ENCODE measurements around the gene RAP2C.

RAP2C gene

GRCh38 chrX:132216806-132217202 is 2.4 kb downstream of the RAP2C start:
- Histone ChIP-seq H3K27me3 (replicated peaks in 2 of 5; ENCODE audit: control insufficient read depth in 4 of 5, insufficient read depth in 5 of 5, low read length in 4 of 5) (peaks cover 0 to 5% (median 0%) of the 10 kb centered on the region in 5 experiments), H3K36me3 (ENCODE audit: control insufficient read depth in 4 of 4, insufficient read depth in 4 of 4, low read length in 3 of 4) (peaks cover 3 to 13% (median 5%) of the 10 kb centered on the region in 4 experiments), H3K4me3 (ENCODE audit: control insufficient read depth in 1 of 7, extremely low read depth in 1 of 7, insufficient read depth in 4 of 7, low read depth in 2 of 7, low read length in 6 of 7) (peak overlapping the region; percentile 49 to 90 (median 76)), H3K9me3 (ENCODE audit: control extremely low read depth in 1 of 5, control insufficient read depth in 4 of 5, insufficient read depth in 2 of 5, low read depth in 1 of 5, low read length in 4 of 5) (no peaks in the 10 kb centered on the region), H3K27ac (ENCODE audit: insufficient read depth in 1 of 2, low read depth in 1 of 2, low read length in 2 of 2, poor library complexity in 1 of 2, severe bottlenecking in 2 of 2) (peak overlapping the region; percentile 82 to 93), H3K4me1 (ENCODE audit: control extremely low read depth in 1 of 4, control insufficient read depth in 4 of 4, insufficient read depth in 4 of 4, low read length in 3 of 4) (peaks cover 3 to 26% (median 18%) of the 10 kb centered on the region in 4 experiments)
- ChIA-PET CTCF (no interaction called here), POLR2A (no interaction called here)
- peak; percentile 37 to 74 (median 62) for DNase-seq
- WGBS (ENCODE audit: insufficient coverage) = 10% methylated on average over 3 of the region's 11 CpGs

GRCh38 chrX:132216283-132216682 is 3.0 kb downstream of the RAP2C start:
- POLR2A ChIA-PET = no interaction called here
- H3K27ac ChIP-seq (ENCODE audit: insufficient read depth in 1 of 2, low read depth in 1 of 2, low read length in 2 of 2, poor library complexity in 1 of 2, severe bottlenecking in 2 of 2) = peak overlapping the region; percentile 82 to 93

GRCh38 chrX:132214518-132214917 is 4.7 kb downstream of the RAP2C start:
- ChIA-PET CTCF (no interaction called here), POLR2A (no interaction called here)
- Histone ChIP-seq H3K36me3 (ENCODE audit: control insufficient read depth in 4 of 4, insufficient read depth in 4 of 4, low read length in 3 of 4) (peaks cover 3 to 16% (median 7%) of the 10 kb centered on the region in 4 experiments), H3K4me1 (ENCODE audit: control extremely low read depth in 1 of 4, control insufficient read depth in 4 of 4, insufficient read depth in 4 of 4, low read length in 3 of 4) (peaks cover 3 to 23% (median 17%) of the 10 kb centered on the region in 4 experiments), H3K4me3 (ENCODE audit: control insufficient read depth in 1 of 7, extremely low read depth in 1 of 7, insufficient read depth in 4 of 7, low read depth in 2 of 7, low read length in 6 of 7) (peak overlapping the region in 1 of 7 experiments; percentile 11), H3K27me3 (replicated peaks in 2 of 5; ENCODE audit: control insufficient read depth in 4 of 5, insufficient read depth in 5 of 5, low read length in 4 of 5) (peaks cover 0 to 5% (median 0%) of the 10 kb centered on the region in 5 experiments), H3K27ac (ENCODE audit: insufficient read depth in 1 of 2, low read depth in 1 of 2, low read length in 2 of 2, poor library complexity in 1 of 2, severe bottlenecking in 2 of 2) (no peak overlapping the region), H3K9me3 (ENCODE audit: control extremely low read depth in 1 of 5, control insufficient read depth in 4 of 5, insufficient read depth in 2 of 5, low read depth in 1 of 5, low read length in 4 of 5) (no peaks in the 10 kb centered on the region)
- DNase-seq = no peak
- WGBS (ENCODE audit: insufficient coverage) = 100% methylated on average over 1 of the region's 2 CpGs

More at GRCh38 chrX:132216283-132216682, 3.0 kb downstream of the RAP2C start:
- WGBS (ENCODE audit: insufficient coverage) = 7% methylated on average over 3 of the region's 8 CpGs
- Histone ChIP-seq H3K9me3 (ENCODE audit: control extremely low read depth in 1 of 5, control insufficient read depth in 4 of 5, insufficient read depth in 2 of 5, low read depth in 1 of 5, low read length in 4 of 5) (no peaks in the 10 kb centered on the region), H3K4me1 (ENCODE audit: control extremely low read depth in 1 of 4, control insufficient read depth in 4 of 4, insufficient read depth in 4 of 4, low read length in 3 of 4) (peaks cover 3 to 26% (median 18%) of the 10 kb centered on the region in 4 experiments), H3K36me3 (ENCODE audit: control insufficient read depth in 4 of 4, insufficient read depth in 4 of 4, low read length in 3 of 4) (peaks cover 3 to 15% (median 5%) of the 10 kb centered on the region in 4 experiments), H3K4me3 (ENCODE audit: control insufficient read depth in 1 of 7, extremely low read depth in 1 of 7, insufficient read depth in 4 of 7, low read depth in 2 of 7, low read length in 6 of 7) (peak overlapping the region in 6 of 7 experiments; percentile 68 to 90 (median 76)), H3K27me3 (replicated peaks in 2 of 5; ENCODE audit: control insufficient read depth in 4 of 5, insufficient read depth in 5 of 5, low read length in 4 of 5) (peaks cover 0 to 5% (median 0%) of the 10 kb centered on the region in 5 experiments)
- DNase-seq = peak in 2 of 3 donors; percentile 31 to 39
- CTCF ChIA-PET = no interaction called here

- H3K36me3 ChIP-seq (ENCODE audit: control insufficient read depth in 4 of 4, insufficient read depth in 4 of 4, low read length in 3 of 4) = peaks cover 3 to 21% (median 9%) of the 10 kb centered on the region in 4 experiments
- H3K9me3 ChIP-seq (ENCODE audit: control extremely low read depth in 1 of 5, control insufficient read depth in 4 of 5, insufficient read depth in 2 of 5, low read depth in 1 of 5, low read length in 4 of 5) = no peaks in the 10 kb centered on the region
- CTCF ChIA-PET = no interaction called here
- DNase-seq = no peak
- peaks cover 0 to 1% (median under 1%) of the 10 kb centered on the region in 4 experiments for H3K4me1 ChIP-seq (ENCODE audit: control extremely low read depth in 1 of 4, control insufficient read depth in 4 of 4, insufficient read depth in 4 of 4, low read length in 3 of 4)
- H3K4me3 ChIP-seq (ENCODE audit: control insufficient read depth in 1 of 7, extremely low read depth in 1 of 7, insufficient read depth in 4 of 7, low read depth in 2 of 7, low read length in 6 of 7) = no peak overlapping the region
- POLR2A ChIA-PET = no interaction called here
- H3K27me3 ChIP-seq (replicated peaks in 2 of 5; ENCODE audit: control insufficient read depth in 4 of 5, insufficient read depth in 5 of 5, low read length in 4 of 5) = peaks cover 0 to 3% (median 0%) of the 10 kb centered on the region in 5 experiments
- H3K27ac ChIP-seq (ENCODE audit: insufficient read depth in 1 of 2, low read depth in 1 of 2, low read length in 2 of 2, poor library complexity in 1 of 2, severe bottlenecking in 2 of 2) = no peak overlapping the region
These were observed 9.7 kb downstream of the RAP2C start for GRCh38 chrX:132209527-132209926.

- no peaks in the 10 kb centered on the region for H3K27me3 ChIP-seq (replicated peaks in 2 of 5; ENCODE audit: control insufficient read depth in 4 of 5, insufficient read depth in 5 of 5, low read length in 4 of 5)
- H3K4me1 ChIP-seq (ENCODE audit: control extremely low read depth in 1 of 4, control insufficient read depth in 4 of 4, insufficient read depth in 4 of 4, low read length in 3 of 4) = peaks cover 0 to 1% (median 0%) of the 10 kb centered on the region in 4 experiments
- no CpG with 5 or more reads among the region's 1 CpG for WGBS (ENCODE audit: insufficient coverage)
- CTCF ChIA-PET = interaction anchor here (2.1 kb wide), 1 partner anchor 11 kb away, joined by 8 read pairs; the partner anchor contains the start of gene RAP2C
- no peak overlapping the region for H3K4me3 ChIP-seq (ENCODE audit: control insufficient read depth in 1 of 7, extremely low read depth in 1 of 7, insufficient read depth in 4 of 7, low read depth in 2 of 7, low read length in 6 of 7)
- no peak for DNase-seq
- POLR2A ChIA-PET = no interaction called here
- H3K27ac ChIP-seq (ENCODE audit: insufficient read depth in 1 of 2, low read depth in 1 of 2, low read length in 2 of 2, poor library complexity in 1 of 2, severe bottlenecking in 2 of 2) = no peak overlapping the region
- no peaks in the 10 kb centered on the region for H3K9me3 ChIP-seq (ENCODE audit: control extremely low read depth in 1 of 5, control insufficient read depth in 4 of 5, insufficient read depth in 2 of 5, low read depth in 1 of 5, low read length in 4 of 5)
- H3K36me3 ChIP-seq (ENCODE audit: control insufficient read depth in 4 of 4, insufficient read depth in 4 of 4, low read length in 3 of 4) = peaks cover 0 to 16% (median 4%) of the 10 kb centered on the region in 4 experiments
These were observed 10.8 kb downstream of the RAP2C start for GRCh38 chrX:132208422-132208821.

GRCh38 chrX:132207996-132208395 is 11.3 kb downstream of the RAP2C start:
- Histone ChIP-seq H3K4me3 (ENCODE audit: control insufficient read depth in 1 of 7, extremely low read depth in 1 of 7, insufficient read depth in 4 of 7, low read depth in 2 of 7, low read length in 6 of 7) (no peak overlapping the region), H3K27me3 (replicated peaks in 2 of 5; ENCODE audit: control insufficient read depth in 4 of 5, insufficient read depth in 5 of 5, low read length in 4 of 5) (no peaks in the 10 kb centered on the region), H3K27ac (ENCODE audit: insufficient read depth in 1 of 2, low read depth in 1 of 2, low read length in 2 of 2, poor library complexity in 1 of 2, severe bottlenecking in 2 of 2) (no peak overlapping the region), H3K4me1 (ENCODE audit: control extremely low read depth in 1 of 4, control insufficient read depth in 4 of 4, insufficient read depth in 4 of 4, low read length in 3 of 4) (peaks cover 0 to 1% (median 0%) of the 10 kb centered on the region in 4 experiments), H3K36me3 (ENCODE audit: control insufficient read depth in 4 of 4, insufficient read depth in 4 of 4, low read length in 3 of 4) (peaks cover 0 to 13% (median 4%) of the 10 kb centered on the region in 4 experiments), H3K9me3 (ENCODE audit: control extremely low read depth in 1 of 5, control insufficient read depth in 4 of 5, insufficient read depth in 2 of 5, low read depth in 1 of 5, low read length in 4 of 5) (no peaks in the 10 kb centered on the region)
- ChIA-PET POLR2A (no interaction called here), CTCF (interaction anchor here (1.1 to 2.1 kb wide), 2 partner anchors 11 to 38 kb away, joined by 3 to 8 read pairs; partner anchors contain the start of gene RAP2C)
- WGBS (ENCODE audit: insufficient coverage) = no CpG with 5 or more reads among the region's 2 CpGs
- DNase-seq = no peak

GRCh38 chrX:132206259-132206658 is 13.0 kb downstream of the RAP2C start:
- DNase-seq = no peak
- WGBS (ENCODE audit: insufficient coverage) = 74% methylated on average over 4 of the region's 5 CpGs
- POLR2A ChIA-PET = no interaction called here
- peaks cover 0 to 9% (median 6%) of the 10 kb centered on the region in 4 experiments for H3K36me3 ChIP-seq (ENCODE audit: control insufficient read depth in 4 of 4, insufficient read depth in 4 of 4, low read length in 3 of 4)
- H3K27me3 ChIP-seq (replicated peaks in 2 of 5; ENCODE audit: control insufficient read depth in 4 of 5, insufficient read depth in 5 of 5, low read length in 4 of 5) = peaks cover 0 to 2% (median 0%) of the 10 kb centered on the region in 5 experiments
- no peak overlapping the region for H3K4me3 ChIP-seq (ENCODE audit: control insufficient read depth in 1 of 7, extremely low read depth in 1 of 7, insufficient read depth in 4 of 7, low read depth in 2 of 7, low read length in 6 of 7)
- CTCF ChIA-PET = no interaction called here
- H3K27ac ChIP-seq (ENCODE audit: insufficient read depth in 1 of 2, low read depth in 1 of 2, low read length in 2 of 2, poor library complexity in 1 of 2, severe bottlenecking in 2 of 2) = no peak overlapping the region
- no peaks in the 10 kb centered on the region for H3K9me3 ChIP-seq (ENCODE audit: control extremely low read depth in 1 of 5, control insufficient read depth in 4 of 5, insufficient read depth in 2 of 5, low read depth in 1 of 5, low read length in 4 of 5)
- peaks cover 0 to 1% (median 0%) of the 10 kb centered on the region in 4 experiments for H3K4me1 ChIP-seq (ENCODE audit: control extremely low read depth in 1 of 4, control insufficient read depth in 4 of 4, insufficient read depth in 4 of 4, low read length in 3 of 4)
